ENCODE data around the gene PEX14.

GRCh38 chr1:10521537-10522157, 46.9 kb downstream of the PEX14 start:
- TF ChIP-seq CTCF (IDR thresholded peaks at IDR 0.05; ENCODE audit: poor library complexity) (no peak), EZH2phosphoT487 (IDR thresholded peaks at IDR 0.05; ENCODE audit: low read depth, severe bottlenecking, unreplicated experiment) (no peak)

All from hepatocyte (in vitro differentiated cells).